ENCODE results near the gene GPR83.

DNA sequence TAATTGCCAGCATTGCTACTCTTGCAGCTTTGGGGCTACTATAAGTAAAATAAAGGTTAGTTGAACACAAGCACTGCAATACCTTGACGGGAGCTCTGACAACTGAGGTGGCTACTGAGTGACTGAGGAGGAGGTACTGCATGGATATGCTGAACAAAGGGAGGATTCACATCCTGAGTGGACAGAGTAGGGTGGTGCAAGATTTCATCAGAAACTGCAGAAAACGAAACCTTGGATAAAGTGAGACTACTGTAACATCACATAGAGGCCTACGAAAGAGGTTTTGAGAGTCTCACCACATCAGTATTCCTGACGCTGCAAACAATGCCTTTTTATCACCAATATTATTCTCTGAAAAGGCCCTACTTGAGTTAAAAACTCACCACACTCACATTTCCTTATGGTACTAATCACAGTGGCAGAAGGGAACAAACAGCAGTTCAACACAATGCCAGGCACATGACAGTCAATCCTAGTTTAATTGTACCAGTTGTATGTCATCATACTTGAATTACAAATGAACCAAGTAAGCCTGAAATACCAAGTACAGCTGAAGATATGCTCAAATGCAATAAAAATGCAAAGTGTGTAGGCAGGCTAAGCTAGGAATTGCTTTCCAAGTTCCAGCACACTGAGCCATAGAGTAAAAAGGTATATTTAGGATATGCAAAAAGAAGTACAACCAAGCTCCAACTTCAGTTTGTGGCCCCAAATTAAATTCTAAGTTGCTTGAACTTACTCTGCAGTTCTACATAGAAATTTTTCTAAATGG is 4.0 kb upstream of the GPR83 start:
- TF ChIP-seq, protein P1, sequence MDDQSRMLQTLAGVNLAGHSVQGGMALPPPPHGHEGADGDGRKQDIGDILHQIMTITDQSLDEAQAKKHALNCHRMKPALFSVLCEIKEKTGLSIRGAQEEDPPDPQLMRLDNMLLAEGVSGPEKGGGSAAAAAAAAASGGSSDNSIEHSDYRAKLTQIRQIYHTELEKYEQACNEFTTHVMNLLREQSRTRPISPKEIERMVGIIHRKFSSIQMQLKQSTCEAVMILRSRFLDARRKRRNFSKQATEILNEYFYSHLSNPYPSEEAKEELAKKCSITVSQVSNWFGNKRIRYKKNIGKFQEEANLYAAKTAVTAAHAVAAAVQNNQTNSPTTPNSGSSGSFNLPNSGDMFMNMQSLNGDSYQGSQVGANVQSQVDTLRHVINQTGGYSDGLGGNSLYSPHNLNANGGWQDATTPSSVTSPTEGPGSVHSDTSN (IDR thresholded peaks at IDR 0.05; ENCODE audit: insufficient replicate concordance, low read depth, low read length), result no peak
- TF ChIP-seq, protein P2, sequence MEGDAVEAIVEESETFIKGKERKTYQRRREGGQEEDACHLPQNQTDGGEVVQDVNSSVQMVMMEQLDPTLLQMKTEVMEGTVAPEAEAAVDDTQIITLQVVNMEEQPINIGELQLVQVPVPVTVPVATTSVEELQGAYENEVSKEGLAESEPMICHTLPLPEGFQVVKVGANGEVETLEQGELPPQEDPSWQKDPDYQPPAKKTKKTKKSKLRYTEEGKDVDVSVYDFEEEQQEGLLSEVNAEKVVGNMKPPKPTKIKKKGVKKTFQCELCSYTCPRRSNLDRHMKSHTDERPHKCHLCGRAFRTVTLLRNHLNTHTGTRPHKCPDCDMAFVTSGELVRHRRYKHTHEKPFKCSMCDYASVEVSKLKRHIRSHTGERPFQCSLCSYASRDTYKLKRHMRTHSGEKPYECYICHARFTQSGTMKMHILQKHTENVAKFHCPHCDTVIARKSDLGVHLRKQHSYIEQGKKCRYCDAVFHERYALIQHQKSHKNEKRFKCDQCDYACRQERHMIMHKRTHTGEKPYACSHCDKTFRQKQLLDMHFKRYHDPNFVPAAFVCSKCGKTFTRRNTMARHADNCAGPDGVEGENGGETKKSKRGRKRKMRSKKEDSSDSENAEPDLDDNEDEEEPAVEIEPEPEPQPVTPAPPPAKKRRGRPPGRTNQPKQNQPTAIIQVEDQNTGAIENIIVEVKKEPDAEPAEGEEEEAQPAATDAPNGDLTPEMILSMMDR (IDR thresholded peaks at IDR 0.05 in 2 of 3, conservative IDR thresholded peaks at IDR 0.05 in 1 of 3; ENCODE audit: control insufficient read depth in 2 of 3, extremely low read depth in 1 of 3, insufficient read depth in 1 of 3, low read depth in 3 of 3, low read length in 3 of 3), result no peak
- TF ChIP-seq YY1 (IDR thresholded peaks at IDR 0.05; ENCODE audit: low read depth, low read length) (no peak), SRF (IDR thresholded peaks at IDR 0.05; ENCODE audit: low read depth in 2 of 2, low read length in 2 of 2) (no peak)
